ENCODE data around the gene MRPL46.

- TF ChIP-seq, protein P1, sequence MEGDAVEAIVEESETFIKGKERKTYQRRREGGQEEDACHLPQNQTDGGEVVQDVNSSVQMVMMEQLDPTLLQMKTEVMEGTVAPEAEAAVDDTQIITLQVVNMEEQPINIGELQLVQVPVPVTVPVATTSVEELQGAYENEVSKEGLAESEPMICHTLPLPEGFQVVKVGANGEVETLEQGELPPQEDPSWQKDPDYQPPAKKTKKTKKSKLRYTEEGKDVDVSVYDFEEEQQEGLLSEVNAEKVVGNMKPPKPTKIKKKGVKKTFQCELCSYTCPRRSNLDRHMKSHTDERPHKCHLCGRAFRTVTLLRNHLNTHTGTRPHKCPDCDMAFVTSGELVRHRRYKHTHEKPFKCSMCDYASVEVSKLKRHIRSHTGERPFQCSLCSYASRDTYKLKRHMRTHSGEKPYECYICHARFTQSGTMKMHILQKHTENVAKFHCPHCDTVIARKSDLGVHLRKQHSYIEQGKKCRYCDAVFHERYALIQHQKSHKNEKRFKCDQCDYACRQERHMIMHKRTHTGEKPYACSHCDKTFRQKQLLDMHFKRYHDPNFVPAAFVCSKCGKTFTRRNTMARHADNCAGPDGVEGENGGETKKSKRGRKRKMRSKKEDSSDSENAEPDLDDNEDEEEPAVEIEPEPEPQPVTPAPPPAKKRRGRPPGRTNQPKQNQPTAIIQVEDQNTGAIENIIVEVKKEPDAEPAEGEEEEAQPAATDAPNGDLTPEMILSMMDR (IDR thresholded peaks at IDR 0.05; ENCODE audit: insufficient read depth, low read length, poor library complexity, severe bottlenecking) = no peak
- no peak for TF ChIP-seq EZH2phosphoT487 (conservative IDR thresholded peaks at IDR 0.05; ENCODE audit: low read length)
These were observed 42.1 kb upstream of the MRPL46 start for GRCh38 chr15:88509321-88509720.
